ENCODE results near the gene ADAMTS10.
"Not testable (repeated sequence)": the region's sequence is repeated elsewhere in the genome, so short reads cannot be mapped to it uniquely, and the experiment has no call there.

Gene ADAMTS10

DNA sequence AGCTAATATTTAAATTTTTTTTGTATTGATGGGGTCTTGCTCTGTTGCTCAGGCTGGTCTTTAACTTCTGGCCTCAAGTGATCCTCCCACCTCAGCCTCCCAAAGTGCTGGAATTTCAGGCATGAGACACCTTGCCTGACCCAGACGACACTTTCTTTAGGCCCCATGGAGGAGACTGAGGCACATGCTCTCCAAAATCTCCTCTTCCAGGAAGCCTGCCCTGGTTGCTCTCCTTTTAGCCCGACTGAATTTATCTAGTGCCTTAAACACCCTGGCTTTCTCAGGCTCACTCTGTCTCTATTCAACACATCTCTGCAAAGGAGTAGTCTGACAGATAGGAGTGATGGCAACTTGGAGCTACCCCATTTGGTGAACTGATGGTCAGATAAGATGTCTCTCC, 52.2 kb downstream of the ADAMTS10 start:
- no peak for DNase-seq (ENCODE audit: extremely low spot score)
- ChIA-PET CTCF (interaction anchor here (4.5 kb wide), 1 partner anchor 21 kb away, joined by 34 read pairs; the partner anchor contains the start of gene MYO1F), POLR2A (no interaction called here)
- TF ChIP-seq, protein P1, sequence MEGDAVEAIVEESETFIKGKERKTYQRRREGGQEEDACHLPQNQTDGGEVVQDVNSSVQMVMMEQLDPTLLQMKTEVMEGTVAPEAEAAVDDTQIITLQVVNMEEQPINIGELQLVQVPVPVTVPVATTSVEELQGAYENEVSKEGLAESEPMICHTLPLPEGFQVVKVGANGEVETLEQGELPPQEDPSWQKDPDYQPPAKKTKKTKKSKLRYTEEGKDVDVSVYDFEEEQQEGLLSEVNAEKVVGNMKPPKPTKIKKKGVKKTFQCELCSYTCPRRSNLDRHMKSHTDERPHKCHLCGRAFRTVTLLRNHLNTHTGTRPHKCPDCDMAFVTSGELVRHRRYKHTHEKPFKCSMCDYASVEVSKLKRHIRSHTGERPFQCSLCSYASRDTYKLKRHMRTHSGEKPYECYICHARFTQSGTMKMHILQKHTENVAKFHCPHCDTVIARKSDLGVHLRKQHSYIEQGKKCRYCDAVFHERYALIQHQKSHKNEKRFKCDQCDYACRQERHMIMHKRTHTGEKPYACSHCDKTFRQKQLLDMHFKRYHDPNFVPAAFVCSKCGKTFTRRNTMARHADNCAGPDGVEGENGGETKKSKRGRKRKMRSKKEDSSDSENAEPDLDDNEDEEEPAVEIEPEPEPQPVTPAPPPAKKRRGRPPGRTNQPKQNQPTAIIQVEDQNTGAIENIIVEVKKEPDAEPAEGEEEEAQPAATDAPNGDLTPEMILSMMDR (IDR thresholded peaks at IDR 0.05; ENCODE audit: control extremely low read depth, extremely low read depth, low read depth, missing control alignments) = no peak

GRCh38 chr19:8557642-8558238, 52.8 kb downstream of the ADAMTS10 start:
- CTCF ChIA-PET = interaction anchor here (4.5 kb wide), 1 partner anchor 22 kb away, joined by 34 read pairs; the partner anchor contains the start of gene MYO1F
- POLR2A ChIA-PET = no interaction called here
- TF ChIP-seq, protein P1 (IDR thresholded peaks at IDR 0.05; ENCODE audit: control extremely low read depth, extremely low read depth, low read depth, missing control alignments) = no peak
- no peak for DNase-seq (ENCODE audit: extremely low spot score)

DNA sequence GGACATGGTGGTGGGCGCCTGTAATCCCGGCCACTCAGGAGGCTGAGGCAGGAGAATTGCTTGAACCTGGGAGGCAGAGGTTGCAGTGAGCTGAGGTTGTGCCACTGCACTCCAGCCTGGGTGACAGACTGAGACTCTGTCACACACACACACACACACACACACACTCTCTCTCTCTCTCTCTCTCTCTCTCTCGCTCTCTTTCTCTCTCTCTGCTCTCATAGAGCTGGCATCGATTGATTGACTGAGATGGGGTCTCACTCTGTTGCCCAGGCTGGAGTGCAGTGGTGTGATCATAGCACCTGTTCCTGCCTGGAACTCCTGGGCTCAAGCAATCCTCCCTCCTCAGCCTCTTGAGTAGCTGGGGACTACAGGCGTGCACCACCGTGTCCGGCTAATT, 56.8 kb downstream of the ADAMTS10 start:
- POLR2A ChIA-PET; DNase-seq (ENCODE audit: extremely low spot score): not testable (repeated sequence)
- CTCF ChIA-PET = interaction anchor here (1.0 kb wide), 1 partner anchor 26 kb away, joined by 3 read pairs; no protein-coding TSS in a partner anchor

- ChIA-PET POLR2A (no interaction called here), CTCF (interaction anchor here (1.0 kb wide), 1 partner anchor 26 kb away, joined by 3 read pairs; no protein-coding TSS in a partner anchor)
- no peak for DNase-seq (ENCODE audit: extremely low spot score)
- TF ChIP-seq, protein P1 (IDR thresholded peaks at IDR 0.05; ENCODE audit: control extremely low read depth, extremely low read depth, low read depth, missing control alignments) = no peak
These were observed 57.7 kb downstream of the ADAMTS10 start for GRCh38 chr19:8552810-8553209.

DNA sequence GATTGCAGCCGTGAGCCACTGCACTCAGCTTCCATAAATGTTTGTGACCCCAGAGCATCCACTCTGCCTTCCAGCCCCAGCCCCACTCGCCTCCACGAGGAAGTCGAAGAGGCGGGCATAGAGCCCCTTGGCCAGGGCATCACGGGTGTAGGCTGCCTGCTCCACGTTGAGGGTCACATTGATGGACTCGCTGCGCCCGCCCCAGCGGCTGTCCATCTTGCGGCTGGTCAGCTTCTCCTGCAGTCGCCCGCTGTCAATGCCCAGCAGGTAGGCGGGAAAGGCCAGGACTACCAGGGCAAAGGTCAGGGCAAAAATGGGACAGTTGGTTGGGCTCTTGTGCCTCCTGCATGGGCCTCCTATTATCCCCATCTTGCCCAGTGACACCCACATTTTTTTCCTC, 60.4 kb downstream of the ADAMTS10 start:
- TF ChIP-seq, protein P1 (IDR thresholded peaks at IDR 0.05; ENCODE audit: control extremely low read depth, extremely low read depth, low read depth, missing control alignments) = no peak
- ChIA-PET POLR2A (no interaction called here), CTCF (interaction anchor here (1.2 to 1.6 kb wide), 2 partner anchors 15 to 28 kb away, joined by 3 read pairs; no protein-coding TSS in a partner anchor)
- DNase-seq (ENCODE audit: extremely low spot score) = no peak

DNA sequence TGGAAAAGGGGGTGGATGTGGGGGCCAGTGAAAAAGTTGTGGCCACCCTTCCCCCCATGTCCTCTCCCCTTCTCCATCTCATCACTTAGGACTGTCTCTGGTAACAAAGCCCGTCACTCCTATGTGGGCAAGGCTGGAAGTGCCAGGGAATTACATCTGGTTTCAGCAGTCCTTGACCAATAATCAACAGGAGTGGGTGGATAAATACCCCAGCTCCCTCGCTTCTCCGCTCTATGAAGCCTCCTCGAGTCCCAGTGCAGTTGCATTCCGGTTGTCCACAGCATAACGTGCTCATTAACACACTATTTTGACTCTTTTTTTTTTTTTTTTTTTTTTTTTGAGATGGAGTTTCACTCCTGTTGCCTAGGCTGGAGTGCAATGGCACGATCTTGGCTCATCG, 64.8 kb downstream of the ADAMTS10 start:
- TF ChIP-seq, protein P1 (IDR thresholded peaks at IDR 0.05; ENCODE audit: control extremely low read depth, extremely low read depth, low read depth, missing control alignments) = no peak
- ChIA-PET CTCF (interaction anchor here (1.2 to 6.9 kb wide), 4 partner anchors 11 to 191 kb away, joined by 3 to 30 read pairs (median 4); no protein-coding TSS in a partner anchor), POLR2A (no interaction called here)
- DNase-seq (ENCODE audit: extremely low spot score) = no peak

GRCh38 chr19:8544168-8544567, 66.3 kb downstream of the ADAMTS10 start:
- POLR2A ChIA-PET = interaction anchor here (0.5 kb wide), 1 partner anchor 207 kb away, joined by 5 read pairs; no protein-coding TSS in a partner anchor
- TF ChIP-seq, protein P1 (IDR thresholded peaks at IDR 0.05; ENCODE audit: control extremely low read depth, extremely low read depth, low read depth, missing control alignments) = no peak
- DNase-seq (ENCODE audit: extremely low spot score) = no peak
- CTCF ChIA-PET = interaction anchor here (6.9 kb wide), 1 partner anchor 35 kb away, joined by 30 read pairs; no protein-coding TSS in a partner anchor
